GM12878 (cell line): ENCODE measurements around the gene CANX. TPM values are rescaled to one million over a fixed set of nuclear protein-coding genes. Genes with fewer than 3 reads are reported as not detected.

Experiments
- ATAC-seq: fragments of 200-7000 bp; cut with Tn5 transposase; 3 replicates; pipeline ENCODE4 v1.9.1; 2020; ENCODE audit warnings: mild to moderate bottlenecking, moderate library complexity
- BruUV-seq: library from RNA; stranded (reverse); fragments of 400-500 nt; replicated peaks from 2 replicates; lab custom pipeline; 2021; lab: Mats Ljungman, UMichigan
- CTCF ChIA-PET: fragments of 300-600 bp; sonication (Branson Sonifier 250); formaldehyde crosslinking; extraction: SDS; loops from one replicate; lab custom pipeline; 2021; ENCODE audit warnings: inconsistent platforms; lab: Yijun Ruan, JAX
- POLR2A ChIA-PET: fragments of 350-600 bp; formaldehyde crosslinking; extraction: SDS; loops from one replicate; lab custom pipeline; 2021; ENCODE audit warnings: inconsistent platforms; lab: Charles Lee
- RAD21 ChIA-PET: fragments of 300-600 bp; sonication (Branson Sonifier 250); formaldehyde crosslinking; loops from one replicate; lab custom pipeline; 2023; ENCODE audit warnings: antibody characterized with exemption; ENCODE audit not compliant: unreplicated experiment; lab: Charles Lee
- SMC1A ChIA-PET: fragments of 300-600 bp; sonication (Branson Sonifier 250); formaldehyde crosslinking; loops from one replicate; lab custom pipeline; 2023; ENCODE audit not compliant: unreplicated experiment, uncharacterized antibody; lab: Charles Lee
- DNase-seq: peaks from one replicate; pipeline ENCODE4 v3.0.0-alpha.2; 2011; ENCODE audit warnings: low read depth, low spot score
- FAIRE-seq: peaks from 3 replicates; lab custom pipeline; 2011; peaks lifted over from hg19 to GRCh38; lab: Jason Lieb, UNC
- H2AFZ ChIP-seq: 2 replicates; pipeline ENCODE4 v1.6.0; 2011; ENCODE audit warnings: low read depth, low read length, control low read depth; ENCODE audit not compliant: control insufficient read depth
- H3K27ac ChIP-seq: 2 replicates; pipeline ENCODE4 v1.5.1; 2011; ENCODE audit warnings: control low read depth; ENCODE audit not compliant: control insufficient read depth, insufficient read depth
- H3K27me3 ChIP-seq, 2 experiments: replicated peaks in 1 of 2; 2 replicates each; pipeline versions ENCODE4 v1.6.0 to v1.6.1; 2011; ENCODE audit warnings: low read length in 1 of 2; ENCODE audit not compliant: control insufficient read depth in 2 of 2, insufficient read depth in 2 of 2
- H3K36me3 ChIP-seq, 2 experiments: 2 replicates each; pipeline ENCODE4 v1.5.1; 2011; ENCODE audit warnings: low read length in 1 of 2; ENCODE audit not compliant: control insufficient read depth in 2 of 2, insufficient read depth in 2 of 2
- H3K4me1 ChIP-seq: 2 replicates; pipeline ENCODE4 v1.6.1; 2011; ENCODE audit warnings: mild to moderate bottlenecking, low read length, moderate library complexity, mixed read lengths; ENCODE audit not compliant: control insufficient read depth, insufficient read depth
- H3K4me2 ChIP-seq: 2 replicates; pipeline ENCODE4 v1.6.0; 2011; ENCODE audit warnings: control low read depth; ENCODE audit not compliant: control insufficient read depth, insufficient read depth
- H3K4me3 ChIP-seq: fragments of 200-600 bp; sonication (generic); 2 replicates; pipeline ENCODE4 v1.5.1; 2016
- H3K79me2 ChIP-seq: 2 replicates; pipeline ENCODE4 v1.6.0; 2011; ENCODE audit warnings: low read length; ENCODE audit not compliant: control insufficient read depth, insufficient read depth
- H3K9ac ChIP-seq: 2 replicates; pipeline ENCODE4 v1.8.0; 2011; ENCODE audit warnings: low read length, control low read depth, mixed read lengths; ENCODE audit not compliant: control insufficient read depth, insufficient read depth
- H3K9me3 ChIP-seq: replicated peaks from 3 replicates; pipeline ENCODE4 v1.5.1; 2011; ENCODE audit warnings: mild to moderate bottlenecking, low read length; ENCODE audit not compliant: control insufficient read depth, insufficient read depth
- H4K20me1 ChIP-seq: 2 replicates; pipeline ENCODE4 v1.6.0; 2011; ENCODE audit not compliant: control insufficient read depth, insufficient read depth
- EED ChIP-seq: sonication (generic); IDR thresholded peaks from 2 replicates; pipeline ENCODE4 v1.6.1; 2016; ENCODE audit warnings: antibody characterized with exemption, low read depth
- KAT2A ChIP-seq: conservative IDR thresholded peaks from 2 replicates; pipeline ENCODE4 v1.6.1; 2011; ENCODE audit warnings: low read depth, low read length; ENCODE audit not compliant: control insufficient read depth
- KLF5 ChIP-seq: fragments of 450-650 bp; IDR thresholded peaks from 2 replicates; pipeline ENCODE4 v1.6.1; 2014; ENCODE audit warnings: mild to moderate bottlenecking; ENCODE audit not compliant: partially characterized antibody
- MAX ChIP-seq: IDR thresholded peaks from 2 replicates; pipeline ENCODE4 v1.6.1; 2012; ENCODE audit warnings: low read depth, low read length, improper control_type of control experiment
- POLR2AphosphoS5 ChIP-seq: IDR thresholded peaks from 2 replicates; pipeline ENCODE4 v1.6.1; 2011; ENCODE audit warnings: mild to moderate bottlenecking, low read length, inconsistent platforms
- ZBTB4 ChIP-seq: fragments of 450-650 bp; formaldehyde crosslinking; IDR thresholded peaks from 2 replicates; pipeline ENCODE4 v1.4.0; 2022; ENCODE audit warnings: mild to moderate bottlenecking, moderate library complexity
- WGBS: methylation state at CpG from one replicate; pipeline ENCODE4 v1.1.6; 2016; ENCODE audit warnings: low lambda C conversion rate; ENCODE audit not compliant: insufficient replicate concordance, insufficient coverage; ENCODE audit errors: missing lambda C conversion rate; 5-methylcytosine and 5-hydroxymethylcytosine counted together
- in situ Hi-C: fragments of 300-500 bp; cut with MboI; formaldehyde crosslinking; loops from 9 replicates; pipeline ENCODE4 v1.14.3; 2018; ENCODE audit warnings: mixed read lengths
- intact Hi-C: fragments of 100-400 bp; cut with micrococcal nuclease; formaldehyde crosslinking; loops from one replicate; pipeline ENCODE4 v1.14.2; 2022; ENCODE audit not compliant: unreplicated experiment
- polyA plus RNA-seq, 11 experiments: library from polyadenylated mRNA; depleted of rRNA in 4 of 11; unstranded in 6 of 11; stranded (reverse) in 5 of 11; fragments of >200 nt; fragmentation: Nextera tagmentation in 4 of 11; fragmentation: Illumina TruSeq in 1 of 11; extraction: Ambion mirVana in 4 of 11; extraction: Trizol in 1 of 11; gene quantifications; 1 replicate in 1 of 11; 2 replicates in 10 of 11; pipeline versions ENCODE4 v1.2.1 to v1.2.3, GENCODE V29; 2011 to 2016; ENCODE audit warnings: inconsistent platforms in 2 of 11, missing spikeins in 2 of 11, low read depth in 1 of 11
- total RNA-seq, 4 experiments: library from RNA; depleted of rRNA in 3 of 4; stranded (reverse); fragments of >200 nt in 3 of 4; fragmentation: Illumina TruSeq in 1 of 4; extraction: Trizol in 1 of 4; gene quantifications; 2 replicates each; pipeline versions ENCODE4 v1.2.1 to v1.2.3, GENCODE V29; 2013 to 2021
- TF ChIP-seq, protein P1 (sequence below): fragments of 450-650 bp; IDR thresholded peaks from 2 replicates; pipeline ENCODE4 v1.6.1; 2017; ENCODE audit warnings: mild to moderate bottlenecking, moderate library complexity
- TF ChIP-seq, protein P2 (sequence below): IDR thresholded peaks from 2 replicates; pipeline ENCODE4 v1.6.1; 2012; ENCODE audit warnings: improper control_type of control experiment, low read depth, low read length; ENCODE audit not compliant: insufficient replicate concordance
- TF ChIP-seq, protein P3 (sequence below): IDR thresholded peaks from 2 replicates; pipeline ENCODE4 v1.6.1; 2011; ENCODE audit warnings: borderline replicate concordance, low read depth, mild to moderate bottlenecking, moderate library complexity, mixed read lengths, low read length; ENCODE audit not compliant: insufficient read depth; ENCODE audit errors: extremely low read length

Gene CANX
- total and polyA plus RNA-seq, 10 of the 15 experiments (the other 5 are each of a cell fraction or from before 2014, with no cell fraction given) = 78.2 to 602 (median 412) TPM

- FAIRE-seq (no peak), DNase-seq (no peak), ATAC-seq (no peak)
- Histone ChIP-seq H3K4me1 (no peaks in the 10 kb centered on the region), H3K4me2 (no peak overlapping the region), H3K4me3 (no peak overlapping the region), H3K27me3 (no peaks in the 10 kb centered on the region), H2AFZ (no peak overlapping the region), H3K79me2 (no peaks in the 10 kb centered on the region; the same call in none of the 2 replicates), H3K27ac (no peak overlapping the region), H4K20me1 (no peaks in the 10 kb centered on the region; the same call in 1 of the 2 replicates), H3K9ac (no peak overlapping the region), H3K36me3 (peaks cover 6 to 44% of the 10 kb centered on the region in 2 experiments), H3K9me3 (no peaks in the 10 kb centered on the region)
- 45% methylated on average over 1 of the region's 1 CpG for WGBS
- intact Hi-C loops (no loop called here), in situ Hi-C loops (no loop called here)
- ChIA-PET RAD21 (interaction anchor here (0.9 kb wide), 1 partner anchor 22 kb away, joined by 3 read pairs; no protein-coding TSS in a partner anchor), SMC1A (no interaction called here), CTCF (interaction anchor here (1.1 kb wide), 2 partner anchors 47 to 101 kb away, joined by 3 read pairs; no protein-coding TSS in a partner anchor), POLR2A (interaction anchor here (1.5 kb wide), 1 partner anchor 11 kb away, joined by 4 read pairs; no protein-coding TSS in a partner anchor)
- BruUV-seq = no TSS peak
- TF ChIP-seq, protein P1, sequence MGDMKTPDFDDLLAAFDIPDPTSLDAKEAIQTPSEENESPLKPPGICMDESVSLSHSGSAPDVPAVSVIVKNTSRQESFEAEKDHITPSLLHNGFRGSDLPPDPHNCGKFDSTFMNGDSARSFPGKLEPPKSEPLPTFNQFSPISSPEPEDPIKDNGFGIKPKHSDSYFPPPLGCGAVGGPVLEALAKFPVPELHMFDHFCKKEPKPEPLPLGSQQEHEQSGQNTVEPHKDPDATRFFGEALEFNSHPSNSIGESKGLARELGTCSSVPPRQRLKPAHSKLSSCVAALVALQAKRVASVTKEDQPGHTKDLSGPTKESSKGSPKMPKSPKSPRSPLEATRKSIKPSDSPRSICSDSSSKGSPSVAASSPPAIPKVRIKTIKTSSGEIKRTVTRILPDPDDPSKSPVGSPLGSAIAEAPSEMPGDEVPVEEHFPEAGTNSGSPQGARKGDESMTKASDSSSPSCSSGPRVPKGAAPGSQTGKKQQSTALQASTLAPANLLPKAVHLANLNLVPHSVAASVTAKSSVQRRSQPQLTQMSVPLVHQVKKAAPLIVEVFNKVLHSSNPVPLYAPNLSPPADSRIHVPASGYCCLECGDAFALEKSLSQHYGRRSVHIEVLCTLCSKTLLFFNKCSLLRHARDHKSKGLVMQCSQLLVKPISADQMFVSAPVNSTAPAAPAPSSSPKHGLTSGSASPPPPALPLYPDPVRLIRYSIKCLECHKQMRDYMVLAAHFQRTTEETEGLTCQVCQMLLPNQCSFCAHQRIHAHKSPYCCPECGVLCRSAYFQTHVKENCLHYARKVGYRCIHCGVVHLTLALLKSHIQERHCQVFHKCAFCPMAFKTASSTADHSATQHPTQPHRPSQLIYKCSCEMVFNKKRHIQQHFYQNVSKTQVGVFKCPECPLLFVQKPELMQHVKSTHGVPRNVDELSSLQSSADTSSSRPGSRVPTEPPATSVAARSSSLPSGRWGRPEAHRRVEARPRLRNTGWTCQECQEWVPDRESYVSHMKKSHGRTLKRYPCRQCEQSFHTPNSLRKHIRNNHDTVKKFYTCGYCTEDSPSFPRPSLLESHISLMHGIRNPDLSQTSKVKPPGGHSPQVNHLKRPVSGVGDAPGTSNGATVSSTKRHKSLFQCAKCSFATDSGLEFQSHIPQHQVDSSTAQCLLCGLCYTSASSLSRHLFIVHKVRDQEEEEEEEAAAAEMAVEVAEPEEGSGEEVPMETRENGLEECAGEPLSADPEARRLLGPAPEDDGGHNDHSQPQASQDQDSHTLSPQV = no peak
- TF ChIP-seq MAX (no peak), KAT2A (no peak), EED (no peak), KLF5 (no peak), ZBTB4 (CRISPR knock-in tag) (no peak), POLR2AphosphoS5 (no peak)
- TF ChIP-seq, protein P2, sequence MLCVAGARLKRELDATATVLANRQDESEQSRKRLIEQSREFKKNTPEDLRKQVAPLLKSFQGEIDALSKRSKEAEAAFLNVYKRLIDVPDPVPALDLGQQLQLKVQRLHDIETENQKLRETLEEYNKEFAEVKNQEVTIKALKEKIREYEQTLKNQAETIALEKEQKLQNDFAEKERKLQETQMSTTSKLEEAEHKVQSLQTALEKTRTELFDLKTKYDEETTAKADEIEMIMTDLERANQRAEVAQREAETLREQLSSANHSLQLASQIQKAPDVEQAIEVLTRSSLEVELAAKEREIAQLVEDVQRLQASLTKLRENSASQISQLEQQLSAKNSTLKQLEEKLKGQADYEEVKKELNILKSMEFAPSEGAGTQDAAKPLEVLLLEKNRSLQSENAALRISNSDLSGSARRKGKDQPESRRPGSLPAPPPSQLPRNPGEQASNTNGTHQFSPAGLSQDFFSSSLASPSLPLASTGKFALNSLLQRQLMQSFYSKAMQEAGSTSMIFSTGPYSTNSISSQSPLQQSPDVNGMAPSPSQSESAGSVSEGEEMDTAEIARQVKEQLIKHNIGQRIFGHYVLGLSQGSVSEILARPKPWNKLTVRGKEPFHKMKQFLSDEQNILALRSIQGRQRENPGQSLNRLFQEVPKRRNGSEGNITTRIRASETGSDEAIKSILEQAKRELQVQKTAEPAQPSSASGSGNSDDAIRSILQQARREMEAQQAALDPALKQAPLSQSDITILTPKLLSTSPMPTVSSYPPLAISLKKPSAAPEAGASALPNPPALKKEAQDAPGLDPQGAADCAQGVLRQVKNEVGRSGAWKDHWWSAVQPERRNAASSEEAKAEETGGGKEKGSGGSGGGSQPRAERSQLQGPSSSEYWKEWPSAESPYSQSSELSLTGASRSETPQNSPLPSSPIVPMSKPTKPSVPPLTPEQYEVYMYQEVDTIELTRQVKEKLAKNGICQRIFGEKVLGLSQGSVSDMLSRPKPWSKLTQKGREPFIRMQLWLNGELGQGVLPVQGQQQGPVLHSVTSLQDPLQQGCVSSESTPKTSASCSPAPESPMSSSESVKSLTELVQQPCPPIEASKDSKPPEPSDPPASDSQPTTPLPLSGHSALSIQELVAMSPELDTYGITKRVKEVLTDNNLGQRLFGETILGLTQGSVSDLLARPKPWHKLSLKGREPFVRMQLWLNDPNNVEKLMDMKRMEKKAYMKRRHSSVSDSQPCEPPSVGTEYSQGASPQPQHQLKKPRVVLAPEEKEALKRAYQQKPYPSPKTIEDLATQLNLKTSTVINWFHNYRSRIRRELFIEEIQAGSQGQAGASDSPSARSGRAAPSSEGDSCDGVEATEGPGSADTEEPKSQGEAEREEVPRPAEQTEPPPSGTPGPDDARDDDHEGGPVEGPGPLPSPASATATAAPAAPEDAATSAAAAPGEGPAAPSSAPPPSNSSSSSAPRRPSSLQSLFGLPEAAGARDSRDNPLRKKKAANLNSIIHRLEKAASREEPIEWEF = no peak
- TF ChIP-seq, protein P3, sequence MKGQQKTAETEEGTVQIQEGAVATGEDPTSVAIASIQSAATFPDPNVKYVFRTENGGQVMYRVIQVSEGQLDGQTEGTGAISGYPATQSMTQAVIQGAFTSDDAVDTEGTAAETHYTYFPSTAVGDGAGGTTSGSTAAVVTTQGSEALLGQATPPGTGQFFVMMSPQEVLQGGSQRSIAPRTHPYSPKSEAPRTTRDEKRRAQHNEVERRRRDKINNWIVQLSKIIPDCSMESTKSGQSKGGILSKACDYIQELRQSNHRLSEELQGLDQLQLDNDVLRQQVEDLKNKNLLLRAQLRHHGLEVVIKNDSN = no peak
These were observed 17.5 kb downstream of the CANX start for GRCh38 chr5:179716286-179716685.
